ENCODE results near the gene TNFSF10.

The TNFSF10 gene

DNA sequence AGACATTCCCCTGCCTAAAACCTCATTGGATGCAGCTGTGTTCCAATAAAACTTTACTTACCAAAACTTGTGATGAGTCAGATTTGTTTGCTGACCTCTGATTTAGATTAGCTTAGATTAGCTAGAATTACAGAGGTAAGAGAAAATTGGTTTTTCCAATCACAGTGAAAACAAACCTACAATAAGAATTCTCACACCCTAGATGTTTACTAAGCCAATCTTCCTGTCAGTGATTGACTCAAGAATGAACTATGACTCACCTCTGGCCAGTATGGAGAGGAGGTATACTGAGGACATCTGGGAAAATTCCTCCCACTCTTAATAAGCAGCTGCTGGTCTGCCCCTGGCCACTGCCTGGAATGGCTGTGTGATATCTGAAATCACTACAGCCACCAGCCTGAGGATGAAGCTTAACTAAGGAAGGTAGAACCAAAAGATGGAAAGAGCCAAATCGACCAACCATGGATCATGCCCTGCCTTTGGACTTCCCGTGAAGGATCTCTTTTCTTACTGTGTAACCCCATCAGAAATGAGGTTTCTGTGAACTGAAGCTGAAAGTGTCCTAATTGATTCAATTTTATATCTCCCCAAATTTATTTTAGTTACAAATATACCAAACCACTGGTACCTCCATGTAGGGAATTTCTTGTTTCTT lies 55.9 kb downstream of the TNFSF10 start:
- Histone ChIP-seq H3K9me2 (replicated peaks; ENCODE audit: insufficient read depth, low read length) (no peaks in the 10 kb centered on the region), H3F3A (ENCODE audit: insufficient read depth) (no peaks in the 10 kb centered on the region), H2AFZ (ENCODE audit: low read depth, low read length, severe bottlenecking) (no peak overlapping the region), H3K4me2 (ENCODE audit: low read depth, low read length, poor library complexity, severe bottlenecking) (no peak overlapping the region), H3K27ac (ENCODE audit: low read depth, low read length) (no peak overlapping the region), H3K9ac (ENCODE audit: low read length) (no peak overlapping the region), H4K20me1 (ENCODE audit: low read depth, low read length) (no peaks in the 10 kb centered on the region), H3K4me3 (ENCODE audit: insufficient read depth, low read length, poor library complexity, severe bottlenecking) (no peak overlapping the region), H3K27me3 (ENCODE audit: low read length) (no peaks in the 10 kb centered on the region), H3K9me3 (ENCODE audit: insufficient read depth, low read length) (no peaks in the 10 kb centered on the region), H3K79me2 (ENCODE audit: insufficient read depth, low read length) (no peaks in the 10 kb centered on the region), H3K36me3 (ENCODE audit: low read length) (no peaks in the 10 kb centered on the region)
- TF ChIP-seq, protein P1, sequence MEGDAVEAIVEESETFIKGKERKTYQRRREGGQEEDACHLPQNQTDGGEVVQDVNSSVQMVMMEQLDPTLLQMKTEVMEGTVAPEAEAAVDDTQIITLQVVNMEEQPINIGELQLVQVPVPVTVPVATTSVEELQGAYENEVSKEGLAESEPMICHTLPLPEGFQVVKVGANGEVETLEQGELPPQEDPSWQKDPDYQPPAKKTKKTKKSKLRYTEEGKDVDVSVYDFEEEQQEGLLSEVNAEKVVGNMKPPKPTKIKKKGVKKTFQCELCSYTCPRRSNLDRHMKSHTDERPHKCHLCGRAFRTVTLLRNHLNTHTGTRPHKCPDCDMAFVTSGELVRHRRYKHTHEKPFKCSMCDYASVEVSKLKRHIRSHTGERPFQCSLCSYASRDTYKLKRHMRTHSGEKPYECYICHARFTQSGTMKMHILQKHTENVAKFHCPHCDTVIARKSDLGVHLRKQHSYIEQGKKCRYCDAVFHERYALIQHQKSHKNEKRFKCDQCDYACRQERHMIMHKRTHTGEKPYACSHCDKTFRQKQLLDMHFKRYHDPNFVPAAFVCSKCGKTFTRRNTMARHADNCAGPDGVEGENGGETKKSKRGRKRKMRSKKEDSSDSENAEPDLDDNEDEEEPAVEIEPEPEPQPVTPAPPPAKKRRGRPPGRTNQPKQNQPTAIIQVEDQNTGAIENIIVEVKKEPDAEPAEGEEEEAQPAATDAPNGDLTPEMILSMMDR (IDR thresholded peaks at IDR 0.05; ENCODE audit: insufficient read depth, low read length, poor library complexity, severe bottlenecking) = no peak
- TF ChIP-seq EZH2phosphoT487 (conservative IDR thresholded peaks at IDR 0.05; ENCODE audit: low read length) = no peak

DNA sequence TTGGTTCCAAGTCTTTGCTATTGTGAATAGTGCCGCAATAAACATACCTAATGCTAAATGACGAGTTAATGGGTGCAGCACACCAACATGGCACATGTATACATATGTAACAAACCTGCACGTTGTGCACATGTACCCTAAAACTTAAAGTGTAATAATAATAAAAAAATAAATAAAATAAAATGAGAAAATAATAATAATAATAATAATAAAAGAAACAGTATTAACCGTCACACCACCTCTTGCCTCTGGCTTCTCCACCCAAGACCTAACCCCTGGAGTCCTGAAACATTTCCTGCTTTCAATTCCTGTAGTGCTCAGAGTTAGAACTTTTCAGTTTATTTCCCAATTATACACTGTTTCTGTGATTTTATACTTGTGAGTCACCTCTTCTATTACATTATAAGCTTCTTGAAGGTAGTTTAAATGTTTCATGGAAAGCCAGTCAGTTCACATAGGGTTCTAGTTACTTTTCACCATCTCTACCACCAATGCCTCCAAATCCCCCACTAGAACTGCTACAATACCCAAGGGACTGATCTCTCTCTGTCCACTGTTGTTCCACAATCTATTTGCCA lies 56.6 kb downstream of the TNFSF10 start:
- no peaks in the 10 kb centered on the region for H4K20me1 ChIP-seq (ENCODE audit: low read depth, low read length)
- no peaks in the 10 kb centered on the region for H3K27me3 ChIP-seq (ENCODE audit: low read length)
- no peaks in the 10 kb centered on the region for H3K36me3 ChIP-seq (ENCODE audit: low read length)
- H3K27ac ChIP-seq (ENCODE audit: low read depth, low read length) = no peak overlapping the region
- H3K4me2 ChIP-seq (ENCODE audit: low read depth, low read length, poor library complexity, severe bottlenecking) = no peak overlapping the region
- no peak overlapping the region for H3K9ac ChIP-seq (ENCODE audit: low read length)
- H3K79me2 ChIP-seq (ENCODE audit: insufficient read depth, low read length) = no peaks in the 10 kb centered on the region
- no peak overlapping the region for H3K4me3 ChIP-seq (ENCODE audit: insufficient read depth, low read length, poor library complexity, severe bottlenecking)
- no peak for TF ChIP-seq EZH2phosphoT487 (conservative IDR thresholded peaks at IDR 0.05; ENCODE audit: low read length)
- TF ChIP-seq, protein P1 (IDR thresholded peaks at IDR 0.05; ENCODE audit: insufficient read depth, low read length, poor library complexity, severe bottlenecking) = no peak
- H3K9me2 ChIP-seq (replicated peaks; ENCODE audit: insufficient read depth, low read length) = no peaks in the 10 kb centered on the region
- H2AFZ ChIP-seq (ENCODE audit: low read depth, low read length, severe bottlenecking) = no peak overlapping the region
- no peaks in the 10 kb centered on the region for H3K9me3 ChIP-seq (ENCODE audit: insufficient read depth, low read length)
- no peaks in the 10 kb centered on the region for H3F3A ChIP-seq (ENCODE audit: insufficient read depth)

DNA sequence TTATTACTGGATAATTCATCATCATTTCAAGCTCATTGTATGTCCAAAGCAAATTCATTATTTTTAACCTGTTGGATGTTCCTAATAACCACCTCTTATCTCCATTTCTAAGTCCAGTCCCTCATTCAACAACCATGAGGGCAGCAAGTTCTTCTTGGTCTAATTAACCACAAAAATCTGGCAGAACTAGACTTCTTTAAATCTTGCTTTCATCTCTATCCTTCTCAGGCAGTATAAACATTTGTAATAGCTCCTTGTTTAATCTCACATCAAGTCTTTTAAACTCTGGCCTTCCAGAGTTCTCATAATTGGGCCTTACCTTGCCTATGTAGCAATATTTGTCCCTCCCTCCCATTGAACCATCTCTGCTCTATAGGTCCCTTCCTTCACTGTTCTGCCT lies 57.9 kb downstream of the TNFSF10 start:
- no peak overlapping the region for H2AFZ ChIP-seq (ENCODE audit: low read depth, low read length, severe bottlenecking)
- TF ChIP-seq, protein P1 (IDR thresholded peaks at IDR 0.05; ENCODE audit: insufficient read depth, low read length, poor library complexity, severe bottlenecking) = no peak
- TF ChIP-seq EZH2phosphoT487 (conservative IDR thresholded peaks at IDR 0.05; ENCODE audit: low read length) = no peak

More for the DNA sequence above, 57.9 kb downstream of the TNFSF10 start:
- H3K9ac ChIP-seq (ENCODE audit: low read length) = no peak overlapping the region
- H3K36me3 ChIP-seq (ENCODE audit: low read length) = no peaks in the 10 kb centered on the region
- no peak overlapping the region for H3K27ac ChIP-seq (ENCODE audit: low read depth, low read length)
- H3K9me2 ChIP-seq (replicated peaks; ENCODE audit: insufficient read depth, low read length) = no peaks in the 10 kb centered on the region
- no peaks in the 10 kb centered on the region for H3K9me3 ChIP-seq (ENCODE audit: insufficient read depth, low read length)
- no peaks in the 10 kb centered on the region for H4K20me1 ChIP-seq (ENCODE audit: low read depth, low read length)
- no peaks in the 10 kb centered on the region for H3K27me3 ChIP-seq (ENCODE audit: low read length)
- H3F3A ChIP-seq (ENCODE audit: insufficient read depth) = no peaks in the 10 kb centered on the region
- H3K4me2 ChIP-seq (ENCODE audit: low read depth, low read length, poor library complexity, severe bottlenecking) = no peak overlapping the region
- H3K4me3 ChIP-seq (ENCODE audit: insufficient read depth, low read length, poor library complexity, severe bottlenecking) = no peak overlapping the region
- no peaks in the 10 kb centered on the region for H3K79me2 ChIP-seq (ENCODE audit: insufficient read depth, low read length)

All from SU-DHL-6 (cell line).